HG02678 (cell line): ENCODE results near the gene PRPS1.
"Not testable (repeated sequence)": the region's sequence is repeated elsewhere in the genome, so short reads cannot be mapped to it uniquely, and the experiment has no call there.

Source experiments
- ATAC-seq: cut with Tn5 transposase; IDR thresholded peaks from one replicate; pipeline ENCODE4 v1.9.1; 2021; ENCODE audit warnings: mild to moderate bottlenecking, moderate library complexity; ENCODE audit not compliant: unreplicated experiment

The PRPS1 gene

GRCh38 chrX:107629540-107629909, 1.2 kb downstream of the PRPS1 start:
- ATAC-seq = no peak

- no peak for ATAC-seq
These were observed 1.9 kb downstream of the PRPS1 start for GRCh38 chrX:107630031-107630689.

DNA sequence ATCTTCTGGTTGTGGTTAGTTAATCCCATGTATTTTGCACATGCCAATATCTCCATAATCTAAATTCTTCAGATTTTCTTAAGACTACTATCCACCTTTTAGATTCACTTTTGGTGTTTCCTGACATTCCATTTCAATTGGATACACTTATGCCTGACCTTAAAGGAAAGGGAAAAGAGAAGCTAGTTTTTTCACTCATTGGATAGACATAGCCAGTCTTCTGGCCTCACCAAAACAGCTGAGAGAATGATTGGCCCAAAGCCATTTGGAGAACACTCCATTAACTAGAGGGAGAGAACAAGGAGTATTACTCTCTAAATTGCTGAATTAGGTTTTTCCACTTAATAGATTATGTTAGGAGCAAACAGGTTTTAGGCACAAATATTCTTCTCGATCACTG, 4.0 kb downstream of the PRPS1 start:
- ATAC-seq = no peak

GRCh38 chrX:107646735-107647134, 18.4 kb downstream of the PRPS1 start:
- ATAC-seq = no peak

- no peak for ATAC-seq
These were observed 20.0 kb downstream of the PRPS1 start for GRCh38 chrX:107648332-107648731.

GRCh38 chrX:107654566-107654871, 26.2 kb downstream of the PRPS1 start:
- ATAC-seq = no peak

DNA sequence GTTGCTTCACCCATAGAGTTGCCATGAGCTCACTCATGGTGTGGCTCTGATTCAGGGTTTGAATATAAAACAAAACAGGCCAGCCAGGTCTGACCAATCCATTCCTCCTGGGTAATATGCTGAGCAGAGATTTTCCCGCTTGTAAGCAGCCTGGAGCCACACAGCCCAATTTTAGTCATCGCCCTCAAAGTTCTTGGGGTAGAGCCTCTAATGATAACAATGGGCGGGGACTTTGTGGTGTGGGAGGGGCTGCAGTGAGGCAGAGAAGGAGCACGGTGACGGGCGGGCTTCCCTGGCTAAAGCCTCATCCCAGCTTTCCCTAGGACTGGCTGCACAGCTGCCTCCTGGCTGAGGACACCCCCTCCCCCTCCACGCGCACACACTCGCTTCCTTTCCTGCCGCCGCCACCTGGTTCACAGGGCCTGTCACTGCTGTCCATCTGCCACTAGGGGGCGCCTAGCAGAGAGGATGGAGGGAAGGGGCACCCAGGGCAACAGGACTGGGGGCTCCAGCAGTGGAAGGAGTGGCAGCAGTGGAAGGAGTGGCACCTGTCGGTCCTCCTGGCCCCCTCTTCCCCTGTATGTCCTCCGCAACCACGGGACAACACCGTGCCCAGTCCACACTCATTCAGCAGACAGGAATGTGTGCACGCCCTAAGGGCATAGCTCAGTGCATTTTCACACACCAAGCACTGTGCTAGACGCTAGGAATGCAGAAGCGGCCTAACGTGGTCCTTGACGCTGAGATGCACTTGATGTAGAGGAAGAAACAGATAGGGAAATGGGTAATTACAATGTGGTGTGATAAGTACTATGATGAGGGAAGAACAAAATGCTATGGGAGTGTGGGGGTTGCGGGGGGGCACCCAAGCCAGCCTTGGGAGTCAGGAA, 26.8 kb downstream of the PRPS1 start:
- peak; percentile 88 for ATAC-seq

GRCh38 chrX:107656978-107657377, 28.7 kb downstream of the PRPS1 start:
- ATAC-seq = no peak

GRCh38 chrX:107658660-107659059, 30.4 kb downstream of the PRPS1 start:
- no peak for ATAC-seq

GRCh38 chrX:107659286-107659685, 31.0 kb downstream of the PRPS1 start:
- ATAC-seq = no peak

DNA sequence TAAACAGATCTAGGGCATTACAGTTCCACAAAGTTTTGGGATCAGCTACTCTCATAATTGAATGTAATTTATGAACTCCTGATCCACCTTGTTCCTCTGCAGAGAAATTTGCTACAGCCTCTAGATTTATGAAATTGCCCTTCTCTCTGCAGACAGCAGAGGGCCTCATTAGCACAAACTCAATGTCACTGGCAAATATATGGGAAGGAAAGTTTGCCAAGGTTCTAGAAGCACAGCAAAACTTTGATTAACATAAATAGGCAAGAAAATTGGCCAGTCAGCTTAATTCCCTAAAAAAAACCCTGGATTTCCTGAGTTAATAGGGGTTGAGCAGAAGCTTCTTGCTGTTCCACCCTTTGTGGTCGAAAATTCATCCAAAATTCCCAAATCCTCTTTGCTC, 31.5 kb downstream of the PRPS1 start:
- no peak for ATAC-seq

GRCh38 chrX:107662145-107662544, 33.8 kb downstream of the PRPS1 start:
- ATAC-seq = no peak

DNA sequence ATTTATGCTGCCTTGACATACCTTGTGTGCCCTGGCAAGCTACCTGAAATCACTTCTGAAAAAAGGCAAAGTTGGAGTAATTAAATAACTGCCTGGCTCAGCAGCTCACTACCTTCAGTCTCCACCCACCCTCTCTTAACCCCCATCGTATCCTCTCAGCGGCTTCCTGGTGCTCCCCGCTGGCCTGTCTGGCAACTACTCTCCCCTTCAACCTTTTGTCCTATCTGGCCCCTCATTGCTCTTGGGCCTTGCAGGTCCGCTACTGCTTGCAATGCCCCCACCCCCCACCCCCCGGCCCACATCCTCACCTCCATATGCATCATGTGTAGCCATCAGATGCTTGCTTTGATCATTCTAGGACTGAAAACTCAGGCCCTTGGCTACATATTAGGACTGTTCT, 34.5 kb downstream of the PRPS1 start:
- no peak for ATAC-seq

DNA sequence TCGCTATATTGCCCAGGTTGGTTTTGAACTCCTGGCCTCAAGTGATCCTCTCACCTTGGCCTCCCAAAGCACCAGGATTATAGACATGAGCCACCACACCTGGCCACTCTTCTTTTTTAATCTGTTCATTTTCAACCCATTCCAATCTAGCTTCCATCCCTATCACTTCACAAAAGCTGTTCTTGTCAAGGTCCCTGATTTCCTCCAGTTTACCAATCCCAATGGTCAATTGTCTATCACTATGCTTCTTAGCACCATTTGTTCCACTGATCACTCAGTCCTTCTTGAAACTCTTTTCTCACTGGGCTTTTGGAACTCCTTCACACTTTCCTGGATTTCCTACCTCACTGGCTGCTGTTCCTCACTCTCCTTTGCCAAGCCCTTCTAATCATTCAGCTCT, 38.6 kb downstream of the PRPS1 start:
- ATAC-seq = no peak

- ATAC-seq = no peak
These were observed 39.1 kb downstream of the PRPS1 start for GRCh38 chrX:107667426-107667825.

GRCh38 chrX:107668710-107669109, 40.4 kb downstream of the PRPS1 start:
- ATAC-seq = not testable (repeated sequence)

- no peak for ATAC-seq
These were observed 41.0 kb downstream of the PRPS1 start for GRCh38 chrX:107669261-107669660.

- ATAC-seq = no peak
These were observed 41.7 kb downstream of the PRPS1 start for GRCh38 chrX:107669885-107670628.

DNA sequence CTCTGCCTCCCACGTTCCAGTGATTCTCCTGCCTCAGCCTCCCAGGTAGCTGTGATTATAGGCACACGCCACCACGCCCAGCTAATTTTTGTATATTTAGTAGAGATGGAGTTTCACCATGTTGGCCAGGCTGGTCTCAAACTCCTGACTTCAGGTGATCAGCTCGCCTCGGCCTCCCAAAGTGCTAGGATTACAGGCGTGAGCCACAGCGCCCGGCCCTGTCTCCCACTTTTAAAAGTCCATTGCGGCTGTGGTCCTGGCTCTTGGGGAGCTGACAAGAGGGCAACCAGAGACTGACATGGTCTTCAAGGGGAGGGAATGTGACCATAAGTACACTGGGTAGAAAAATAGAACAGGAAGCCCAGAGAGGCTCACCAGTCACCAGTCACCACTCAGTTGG, 42.9 kb downstream of the PRPS1 start:
- not testable (repeated sequence) for ATAC-seq

DNA sequence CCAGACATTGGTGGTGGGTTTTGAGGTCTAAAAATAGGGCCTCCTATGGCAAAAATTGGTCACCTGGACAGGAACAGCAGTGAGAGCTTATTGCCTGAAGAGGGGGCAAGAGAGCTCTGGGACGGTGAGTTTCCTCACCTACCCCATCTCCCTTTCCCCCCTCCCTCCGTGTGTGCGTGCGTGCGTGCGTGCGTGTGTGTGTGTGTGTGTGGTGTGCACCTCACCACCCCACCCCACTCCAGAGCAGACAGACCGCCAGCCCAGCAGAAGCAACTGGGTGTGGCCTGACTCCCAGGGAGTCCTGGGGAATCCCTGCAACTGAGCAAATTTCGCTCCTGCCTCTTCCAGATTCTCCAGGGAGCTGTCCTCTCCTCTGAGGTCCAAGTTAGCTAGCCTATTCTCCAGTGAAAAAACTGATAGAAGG, 44.7 kb downstream of the PRPS1 start:
- peak; percentile 19 for ATAC-seq

DNA sequence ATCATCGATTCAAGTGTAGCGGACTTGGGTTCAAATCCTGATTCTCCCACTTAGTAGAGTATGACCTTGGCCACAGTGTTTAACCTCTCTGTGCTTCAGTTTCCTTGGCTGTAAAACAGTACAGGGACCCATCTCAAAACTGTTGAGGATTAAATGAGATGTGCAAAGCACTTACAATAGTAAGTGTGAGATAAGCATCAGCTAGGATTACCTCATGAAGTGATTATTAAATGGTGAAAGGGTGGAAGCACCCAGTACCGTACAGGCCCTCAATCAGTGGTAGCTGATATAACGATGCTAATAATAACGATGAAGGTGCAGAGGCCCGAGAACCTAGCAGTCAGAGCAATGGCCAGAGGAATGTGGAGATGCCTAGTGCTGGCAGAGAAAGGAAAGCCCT, 45.1 kb downstream of the PRPS1 start:
- no peak for ATAC-seq
